NOMO-1 (cell line): ENCODE data around the gene PSMD12.
"Not testable (repeated sequence)": the region's sequence is repeated elsewhere in the genome, so short reads cannot be mapped to it uniquely, and the experiment has no call there.

ENCODE experiments used
- DNase-seq, 2 experiments: peaks; one replicate each; lab custom pipeline; 2025; ENCODE audit not compliant: unreplicated experiment in 2 of 2; lab: John Stamatoyannopoulos, UW

Gene PSMD12

DNA sequence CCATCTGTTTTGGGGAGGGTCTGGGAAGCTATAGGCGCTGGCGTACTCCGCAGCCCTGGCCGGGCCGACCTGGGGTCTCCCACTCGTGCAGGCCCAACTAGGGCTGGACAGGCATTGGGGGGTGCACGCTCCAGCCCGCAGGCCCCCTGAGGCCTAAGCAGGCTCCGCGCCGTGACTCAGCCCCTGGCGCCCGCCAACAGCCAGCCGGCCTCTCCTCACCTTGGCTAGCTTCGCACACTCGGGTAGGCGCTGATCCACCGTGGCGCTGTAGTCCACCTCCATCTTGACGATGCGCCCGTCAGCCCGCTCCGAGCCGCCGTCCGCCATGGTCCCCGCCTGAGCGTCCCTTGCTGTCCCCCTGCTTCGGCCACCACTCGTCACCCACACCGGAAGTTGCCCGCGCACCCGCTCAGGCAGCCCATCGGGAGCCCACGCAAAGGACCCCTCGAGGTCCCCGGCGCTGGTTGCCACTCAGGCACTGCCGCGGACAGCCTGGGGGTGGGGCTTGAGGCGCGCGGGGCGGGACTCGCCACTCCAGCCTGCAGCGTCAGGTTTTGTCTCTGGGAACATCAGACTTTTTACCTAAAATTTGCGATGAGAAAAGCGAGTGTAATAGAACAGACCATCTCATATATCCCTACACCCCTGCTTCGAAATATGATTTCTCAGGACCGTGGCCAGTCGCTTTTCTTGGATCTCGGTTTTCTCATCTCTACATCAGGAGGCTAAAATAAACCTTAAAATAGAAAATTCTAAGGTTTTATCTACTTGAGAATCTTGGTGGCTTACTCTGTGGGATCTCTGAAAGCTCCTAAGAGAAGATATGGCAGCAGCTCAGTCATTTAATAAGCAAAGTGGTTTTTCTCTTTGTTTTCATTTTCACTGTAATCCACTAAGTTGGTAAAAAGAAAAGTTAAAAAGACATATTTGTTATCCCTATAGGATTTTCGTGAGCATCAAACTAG is at the start of gene PSMD12:
Gene PSMD12, minus strand, starts transcription at position 385 of the 965 bp plus-strand sequence. Its CDS starts 58 bp downstream, at position 327.
- DNase-seq, result peak; percentile 79 to 90

- DNase-seq, result no peak
Observed at GRCh38 chr17:67415291-67415690, 48.9 kb upstream of the PSMD12 start.

DNA sequence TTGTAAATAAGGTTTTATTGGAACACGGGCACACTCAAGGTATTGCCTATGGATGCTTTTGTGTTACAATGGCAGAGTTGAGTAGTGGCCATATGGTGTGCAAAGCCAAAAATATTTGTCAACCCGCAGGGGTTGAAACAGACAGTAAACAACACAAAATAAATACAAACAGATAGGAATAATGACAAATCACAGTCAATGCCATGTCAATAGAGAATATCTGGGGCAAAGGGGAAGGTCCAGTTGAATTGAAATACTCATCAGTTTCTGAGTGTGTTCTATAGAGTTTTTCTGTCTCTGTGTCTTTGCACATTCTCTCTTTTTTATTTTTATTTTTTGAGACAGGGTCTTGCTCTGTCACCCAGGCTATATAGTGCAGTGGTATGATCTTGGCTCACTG is 48.2 kb upstream of the PSMD12 start:
- DNase-seq, result no peak

- no peak for DNase-seq
Observed at GRCh38 chr17:67414130-67414529, 47.8 kb upstream of the PSMD12 start.

GRCh38 chr17:67413388-67413787 is 47.0 kb upstream of the PSMD12 start:
- DNase-seq, result no peak

DNA sequence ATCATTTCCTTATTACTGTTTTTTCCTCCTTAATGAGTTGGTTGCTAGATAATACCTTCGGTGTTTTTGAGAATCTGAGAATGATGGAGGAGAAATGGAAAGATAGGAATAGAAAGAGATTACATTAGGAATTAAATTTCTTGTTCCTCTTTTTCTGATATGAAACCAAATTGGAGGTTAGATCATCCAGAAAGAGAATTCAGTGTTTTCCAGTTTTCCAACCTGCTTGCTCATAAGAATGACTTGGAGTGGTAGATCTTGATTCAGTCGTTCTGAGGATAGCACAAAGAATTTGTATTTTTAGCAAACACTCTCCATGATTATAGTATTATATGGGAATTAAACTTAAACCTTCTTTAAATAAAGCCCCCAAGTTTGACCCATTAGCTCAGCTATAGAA is 46.6 kb upstream of the PSMD12 start:
- no peak for DNase-seq

DNA sequence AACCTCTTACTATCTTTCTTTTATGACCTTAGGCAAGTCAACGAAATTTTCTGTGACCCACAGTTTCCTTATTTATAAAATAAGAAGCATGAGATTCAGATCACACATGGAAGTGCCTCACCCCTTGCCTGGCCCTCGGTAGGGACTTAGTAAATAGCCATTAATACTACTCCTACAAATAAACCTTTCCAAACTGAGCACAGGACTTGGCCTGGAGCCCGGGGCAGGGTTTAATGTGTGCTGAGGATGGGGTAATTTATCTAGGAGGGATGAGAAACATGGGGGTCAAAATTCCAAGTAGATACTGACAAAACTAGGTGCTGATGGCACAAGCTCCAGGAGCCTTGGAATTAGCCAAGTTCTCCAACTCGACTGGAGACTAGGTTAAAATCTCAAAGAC is 45.7 kb upstream of the PSMD12 start:
- no peak for DNase-seq

DNA sequence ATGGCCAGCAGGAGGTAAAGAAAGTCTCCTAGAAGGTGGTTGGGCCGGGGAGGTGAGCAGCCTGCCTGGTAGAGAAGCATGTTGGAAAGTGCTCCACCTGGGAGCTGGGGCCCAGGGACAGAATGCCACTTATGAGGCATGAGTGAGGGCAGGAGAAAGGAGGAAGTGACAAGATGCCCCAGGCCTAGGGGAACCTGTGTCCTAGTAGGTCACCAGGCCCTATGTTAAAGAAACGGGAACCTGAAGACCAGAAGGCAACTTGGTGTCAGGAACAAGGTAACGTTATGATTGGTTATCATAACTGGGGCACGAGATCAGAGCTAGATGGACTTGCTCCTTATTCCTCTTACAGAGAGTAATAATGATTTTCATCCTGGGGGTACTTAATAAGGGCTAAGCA is 45.0 kb upstream of the PSMD12 start:
- peak; percentile 64 to 82 for DNase-seq

GRCh38 chr17:67408455-67408830 is 42.1 kb upstream of the PSMD12 start:
- DNase-seq, result not testable (repeated sequence)

DNA sequence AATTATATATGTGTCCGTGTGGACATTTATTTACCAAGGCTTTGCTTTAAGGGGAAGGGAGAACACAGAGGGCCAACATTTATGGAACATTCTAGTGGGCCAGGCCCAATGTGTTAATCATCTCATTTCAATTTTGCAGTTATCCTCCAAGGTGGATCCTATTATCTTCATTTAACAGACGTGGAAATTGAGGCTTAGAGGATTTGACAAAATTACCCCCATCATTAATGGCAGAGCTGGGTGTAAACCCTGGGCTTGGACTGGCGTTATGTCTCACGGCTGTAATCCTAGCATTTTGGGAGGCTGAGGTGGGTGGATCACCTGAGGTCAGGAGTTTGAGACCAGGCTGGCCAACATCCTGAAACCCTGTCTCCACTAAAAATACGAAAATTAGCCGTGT is 37.1 kb upstream of the PSMD12 start:
- DNase-seq, result no peak

GRCh38 chr17:67403065-67403464 is 36.7 kb upstream of the PSMD12 start:
- peak in 1 of 2 experiments; percentile 54 for DNase-seq

- DNase-seq, result peak; percentile 90 to 97
Observed at GRCh38 chr17:67401598-67402504, 35.5 kb upstream of the PSMD12 start.

- no peak for DNase-seq
Observed at GRCh38 chr17:67401106-67401505, 34.7 kb upstream of the PSMD12 start.

- no peak for DNase-seq
Observed at GRCh38 chr17:67400193-67400592, 33.8 kb upstream of the PSMD12 start.

DNA sequence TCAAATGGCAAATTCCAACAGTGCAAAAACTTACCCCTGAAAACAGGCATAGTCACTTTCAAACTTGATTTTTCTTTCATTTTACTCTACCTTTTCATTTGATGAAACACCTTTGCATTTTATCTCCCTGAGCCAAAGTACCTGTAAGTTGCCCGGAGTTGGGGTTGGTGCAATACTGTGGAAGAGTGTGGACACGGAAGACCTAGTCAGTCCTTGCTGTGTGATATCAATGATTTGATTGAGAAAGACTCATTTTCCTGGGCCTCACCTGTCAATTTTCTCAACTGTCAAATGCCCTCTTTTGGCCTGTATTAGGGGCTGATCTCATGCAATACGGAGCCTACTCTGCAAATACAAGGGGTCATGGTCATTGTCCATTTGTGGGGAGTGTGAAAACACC is 33.3 kb upstream of the PSMD12 start:
- no peak for DNase-seq

GRCh38 chr17:67393809-67394397 is 27.5 kb upstream of the PSMD12 start:
- no peak for DNase-seq

- DNase-seq, result no peak
Observed at GRCh38 chr17:67392111-67392510, 25.7 kb upstream of the PSMD12 start.

DNA sequence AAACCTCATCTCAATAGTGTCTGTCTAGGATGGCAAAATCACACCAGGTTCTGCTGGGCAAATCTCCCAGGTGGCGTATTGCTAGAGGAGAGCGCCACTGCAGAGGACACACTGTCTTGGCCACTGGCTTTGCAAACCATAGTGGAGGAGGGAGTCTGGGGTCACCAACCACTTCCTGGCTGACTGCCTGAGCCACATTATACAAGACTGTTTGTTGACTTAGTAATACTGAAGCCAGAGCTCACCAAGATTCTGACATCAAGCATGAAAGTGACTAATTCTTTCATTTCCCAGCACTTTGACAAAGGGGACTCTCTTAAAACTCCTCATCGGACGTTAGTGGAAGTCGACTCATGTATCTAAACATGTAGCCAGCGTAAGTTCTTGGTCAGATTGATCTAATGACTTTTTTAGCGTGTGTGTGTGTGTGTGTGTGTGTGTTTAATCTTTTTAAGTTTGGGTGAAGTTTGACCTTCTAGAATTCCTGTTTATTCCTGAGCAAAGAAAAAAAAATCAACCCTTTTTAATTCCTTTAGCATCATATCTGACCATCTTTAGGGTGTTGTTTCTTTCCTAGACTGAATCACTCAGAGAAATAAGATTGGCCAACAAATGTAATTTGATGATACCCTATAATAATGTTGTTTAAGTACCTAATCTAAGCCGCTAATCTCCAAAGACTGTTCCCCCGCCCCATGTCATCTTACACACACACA is 24.4 kb upstream of the PSMD12 start:
- DNase-seq, result no peak

DNA sequence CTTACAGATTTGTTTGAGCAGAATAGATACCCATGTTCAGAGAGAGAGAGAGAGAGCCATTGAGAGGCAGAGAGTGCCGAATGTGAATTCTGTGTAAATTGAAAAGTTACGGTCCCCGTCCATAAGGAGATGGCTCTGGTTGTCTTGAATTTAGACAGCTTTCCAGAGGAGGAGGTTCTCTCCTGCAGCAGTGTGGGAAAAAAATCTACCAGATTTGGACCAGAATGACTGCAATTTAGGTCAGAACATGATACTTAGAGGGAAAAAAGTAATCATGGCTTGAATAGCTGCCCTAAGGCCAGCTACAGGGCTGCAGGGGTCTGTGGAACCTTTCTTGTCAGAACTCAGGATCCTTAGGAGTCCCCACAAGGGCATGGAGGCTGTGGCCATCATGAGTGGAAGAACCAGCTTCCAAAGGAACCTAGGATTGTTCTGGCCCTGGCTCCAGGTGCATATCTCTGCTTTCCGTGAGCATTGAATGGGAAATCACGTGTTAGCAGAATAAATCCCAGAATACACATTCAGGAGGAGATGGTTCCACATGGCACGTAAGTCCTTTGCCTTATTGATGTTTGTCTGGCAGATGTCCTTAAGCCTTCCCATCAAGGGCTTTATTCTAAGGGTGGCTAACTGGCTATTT is 23.7 kb upstream of the PSMD12 start:
- no peak for DNase-seq

DNA sequence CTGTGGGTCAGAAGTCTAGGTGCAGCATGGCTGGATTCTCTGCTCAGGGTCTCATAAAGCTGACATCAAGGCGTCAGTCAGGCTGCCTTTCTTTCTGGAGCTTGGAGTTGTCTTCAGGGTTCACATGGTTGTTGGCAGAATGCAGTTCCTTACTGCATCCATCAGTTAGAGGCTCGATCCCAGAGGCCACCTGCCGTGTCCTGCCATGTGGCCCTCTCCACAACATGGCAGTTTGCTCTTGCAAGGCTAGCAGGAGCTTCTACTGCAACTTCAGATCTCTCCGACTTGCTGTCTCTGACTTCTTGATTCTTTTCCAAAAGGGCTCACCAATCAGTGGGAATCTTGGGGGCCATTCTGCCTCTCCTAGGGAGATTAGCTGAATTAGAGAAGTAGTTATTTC is 22.6 kb upstream of the PSMD12 start:
- DNase-seq, result no peak
